Body of pancreas (tissue), 4 donors: ENCODE data around the gene CYB5RL. TPM values are rescaled to one million over a fixed set of nuclear protein-coding genes. Genes with fewer than 3 reads are reported as not detected.

Experiments used
- ATAC-seq: fragments of 150-250 bp; one replicate; pipeline ENCODE4 v1.9.1; 2016
- DNase-seq, 4 donors: peaks; one replicate each; pipeline ENCODE4 v3.0.0-alpha.2; 2019
- H3K27ac ChIP-seq, 4 donors: fragments of 200-600 bp; sonication (generic); 1 replicate in 3 of 4; 2 replicates in 1 of 4; pipeline versions ENCODE4 v1.5.1 to v1.6.1; 2016 to 2019; ENCODE audit warnings: mild to moderate bottlenecking in 1 of 4, mixed read lengths in 1 of 4, moderate library complexity in 1 of 4
- H3K27me3 ChIP-seq, 2 donors: fragments of 200-600 bp; sonication (generic); one replicate each; pipeline ENCODE4 v1.6.0; 2016; ENCODE audit warnings: mild to moderate bottlenecking in 1 of 2
- H3K36me3 ChIP-seq, 2 donors: fragments of 200-600 bp; sonication (generic); replicated peaks in 1 of 2; 2 replicates each; pipeline ENCODE4 v1.5.1; 2016; ENCODE audit warnings: low read depth in 2 of 2; ENCODE audit not compliant: insufficient read depth in 1 of 2
- H3K4me1 ChIP-seq: fragments of 200-600 bp; sonication (generic); one replicate; pipeline ENCODE4 v1.6.0; 2016
- H3K4me3 ChIP-seq, 2 donors: fragments of 200-600 bp; sonication (generic); 1 replicate in 1 of 2; 2 replicates in 1 of 2; pipeline ENCODE4 v1.5.1; 2016 to 2019
- H3K9me3 ChIP-seq, 3 donors: fragments of 200-600 bp; sonication (generic); 1 replicate in 2 of 3; 2 replicates in 1 of 3; pipeline ENCODE4 v1.5.1; 2016
- CTCF ChIP-seq, 7 experiments: fragments of 450-650 bp in 4 of 7; fragments of 200-600 bp in 3 of 7; sonication (generic) in 3 of 7; IDR thresholded peaks; one replicate each; pipeline ENCODE4 v1.5.1; 2016 to 2019; ENCODE audit warnings: antibody characterized with exemption in 7 of 7
- POLR2A ChIP-seq, 3 donors: fragments of 450-650 bp; IDR thresholded peaks; one replicate each; pipeline ENCODE4 v1.6.1; 2016; ENCODE audit warnings: antibody characterized with exemption in 3 of 3, mild to moderate bottlenecking in 2 of 3
- WGBS, 2 donors: methylation state at CpG; one replicate each; pipeline ENCODE4 v1.1.5; 2017; 5-methylcytosine and 5-hydroxymethylcytosine counted together
- intact Hi-C: fragments of 100-400 bp; cut with DNase I; formaldehyde crosslinking; loops from one replicate; pipeline ENCODE4 v1.15.1; 2023
- total RNA-seq, 2 donors: library from RNA; depleted of rRNA; stranded (reverse); fragments of >200 nt; gene quantifications; one replicate each; pipeline ENCODE4 v1.1.0, GENCODE V29; 2016

Gene CYB5RL
- total RNA-seq, 2 donors from 2014 or later, result 6.5 to 13.2 TPM

DNA sequence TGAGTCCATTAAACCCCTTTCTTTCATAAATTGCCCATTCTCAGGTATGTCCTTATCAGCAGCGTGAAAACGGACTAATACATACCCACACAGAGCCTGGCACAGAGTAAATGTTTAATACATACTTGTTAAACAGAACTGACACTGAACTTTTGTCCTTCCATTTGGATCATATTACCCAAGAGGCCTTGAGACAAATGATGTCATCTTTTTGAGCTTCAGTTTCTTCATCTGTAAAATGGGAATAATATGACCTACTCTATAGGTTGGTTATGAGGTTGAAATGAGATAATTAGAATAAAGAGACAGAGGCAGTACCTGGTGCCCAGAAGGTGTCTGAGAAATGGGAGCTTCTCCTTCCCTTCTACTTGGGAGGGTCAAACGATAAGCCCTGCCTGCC is 13.8 kb downstream of the CYB5RL start:
- Histone ChIP-seq H3K4me3 (no peak overlapping the region), H3K27me3 (no peaks in the 10 kb centered on the region), H3K9me3 (no peaks in the 10 kb centered on the region), H3K36me3 (peaks cover 0 to 5% of the 10 kb centered on the region in 2 donors), H3K4me1 (no peaks in the 10 kb centered on the region), H3K27ac (no peak overlapping the region)
- WGBS, 2 donors, result 74 to 78% methylated on average over 3 of the region's 3 CpGs
- ATAC-seq, result no peak
- no peak for DNase-seq
- intact Hi-C loops, result no loop called here
- TF ChIP-seq POLR2A (IDR thresholded peaks at IDR 0.05) (no peak), CTCF (IDR thresholded peaks at IDR 0.05) (no peak)

GRCh38 chr1:54180701-54181360 is 19.0 kb downstream of the CYB5RL start:
- TF ChIP-seq POLR2A (IDR thresholded peaks at IDR 0.05) (no peak), CTCF (IDR thresholded peaks at IDR 0.05) (no peak)
- no peak for ATAC-seq
- DNase-seq, result no peak
- Histone ChIP-seq H3K27ac (no peak overlapping the region), H3K4me3 (no peak overlapping the region), H3K27me3 (no peaks in the 10 kb centered on the region), H3K36me3 (no peaks in the 10 kb centered on the region), H3K9me3 (no peaks in the 10 kb centered on the region), H3K4me1 (no peaks in the 10 kb centered on the region)
- 86 to 100% methylated on average over 4 to 5 of the region's 5 CpGs for WGBS, 2 donors
- intact Hi-C loops, result no loop called here

GRCh38 chr1:54178296-54179070 is 21.3 kb downstream of the CYB5RL start:
- DNase-seq (no peak), ATAC-seq (no peak)
- Histone ChIP-seq H3K4me1 (no peaks in the 10 kb centered on the region), H3K36me3 (no peaks in the 10 kb centered on the region), H3K27ac (no peak overlapping the region), H3K4me3 (no peak overlapping the region), H3K27me3 (no peaks in the 10 kb centered on the region), H3K9me3 (no peaks in the 10 kb centered on the region)
- WGBS, 2 donors, result 69 to 71% methylated on average over 6 of the region's 9 CpGs
- TF ChIP-seq CTCF (IDR thresholded peaks at IDR 0.05) (no peak), POLR2A (IDR thresholded peaks at IDR 0.05) (no peak)
- intact Hi-C loops, result no loop called here

GRCh38 chr1:54177726-54178125 is 22.1 kb downstream of the CYB5RL start:
- Histone ChIP-seq H3K4me1 (no peaks in the 10 kb centered on the region), H3K9me3 (no peaks in the 10 kb centered on the region), H3K27ac (no peak overlapping the region), H3K4me3 (no peak overlapping the region), H3K27me3 (no peaks in the 10 kb centered on the region), H3K36me3 (no peaks in the 10 kb centered on the region)
- no peak for ATAC-seq
- DNase-seq, result no peak
- intact Hi-C loops, result no loop called here
- no peak for TF ChIP-seq POLR2A (IDR thresholded peaks at IDR 0.05)
- TF ChIP-seq CTCF (IDR thresholded peaks at IDR 0.05), result no peak
- 89 to 93% methylated on average over 7 to 8 of the region's 8 CpGs for WGBS, 2 donors
